HCT116 (cell line): Measurements from ENCODE around the gene CNTFR. TPM values are rescaled to one million over a fixed set of nuclear protein-coding genes. Genes with fewer than 3 reads are reported as not detected.

ENCODE experiments used
- ATAC-seq: fragments of 200-7000 bp; cut with Tn5 transposase; 2 replicates; pipeline ENCODE4 v1.9.1; 2020; ENCODE audit warnings: mild to moderate bottlenecking, moderate library complexity
- BruUV-seq: library from RNA; stranded (reverse); fragments of 400-500 nt; replicated peaks from 2 replicates; lab custom pipeline; 2021; lab: Mats Ljungman, UMichigan
- CTCF ChIA-PET: fragments of 300-600 bp; sonication (Branson Sonifier 250); formaldehyde crosslinking; loops from one replicate; lab custom pipeline; 2021; ENCODE audit warnings: antibody characterized with exemption; lab: Charles Lee
- POLR2A ChIA-PET: fragments of 300-600, 350-600 bp; sonication (Branson Sonifier 250); formaldehyde crosslinking; loops from one replicate; lab custom pipeline; 2021; ENCODE audit warnings: antibody characterized with exemption; lab: Charles Lee
- RAD21 ChIA-PET, 2 experiments: fragments of 300-600 bp; sonication (Branson Sonifier 250); formaldehyde crosslinking; loops; one replicate each; lab custom pipeline; 2023; ENCODE audit warnings: low total read pairs in 2 of 2; ENCODE audit not compliant: uncharacterized antibody in 2 of 2, unreplicated experiment in 2 of 2, low non-redundant PET in 1 of 2; lab: Charles Lee
- DNase-seq: peaks from one replicate; pipeline ENCODE4 v3.0.0-alpha.2; 2010; ENCODE audit warnings: low read depth, low spot score
- H2AFZ ChIP-seq: fragments of 200-600 bp; shearing (Covaris generic), sonication (generic); 2 replicates; pipeline ENCODE4 v1.6.1; 2017; ENCODE audit warnings: low read depth, mixed run types, mixed read lengths, antibody characterized with exemption, low read length; ENCODE audit not compliant: poor library complexity, severe bottlenecking
- H3K27ac ChIP-seq: 2 replicates; pipeline ENCODE4 v1.5.1; 2012; ENCODE audit warnings: low read depth, low read length
- H3K27me3 ChIP-seq: fragments of 200-600 bp; sonication (generic); 2 replicates; pipeline ENCODE4 v1.6.1; 2016; ENCODE audit warnings: mixed run types, low read length, mixed read lengths; ENCODE audit not compliant: insufficient read depth
- H3K36me3 ChIP-seq, 2 experiments: fragments of 200-500 bp in 1 of 2; fragments of 200-600 bp in 1 of 2; sonication (Bioruptor generic) in 1 of 2; sonication (generic) in 1 of 2; 2 replicates each; pipeline versions ENCODE4 v1.5.1 to v1.6.1; 2014 to 2016; ENCODE audit warnings: low read length in 2 of 2, inconsistent platforms in 1 of 2, mixed read lengths in 1 of 2, mixed run types in 1 of 2; ENCODE audit not compliant: insufficient read depth in 2 of 2, control insufficient read depth in 1 of 2
- H3K4me1 ChIP-seq, 2 experiments: fragments of 200-600 bp in 1 of 2; sonication (generic) in 1 of 2; 2 replicates each; pipeline versions ENCODE4 v1.5.1 to v1.6.1; 2012 to 2017; ENCODE audit warnings: low read length in 2 of 2, inconsistent platforms in 1 of 2, mild to moderate bottlenecking in 1 of 2, mixed read lengths in 1 of 2, mixed run types in 1 of 2, moderate library complexity in 1 of 2; ENCODE audit not compliant: insufficient read depth in 2 of 2, control insufficient read depth in 1 of 2
- H3K4me2 ChIP-seq: fragments of 200-600 bp; sonication (generic); 2 replicates; pipeline ENCODE4 v1.6.1; 2017; ENCODE audit warnings: mixed run types, low read length, mixed read lengths
- H3K4me3 ChIP-seq, 2 experiments: fragments of 200-600 bp in 1 of 2; sonication (generic) in 1 of 2; replicated peaks in 1 of 2; 2 replicates each; pipeline ENCODE4 v1.5.1; 2011 to 2016; ENCODE audit warnings: low read length in 2 of 2, control low read depth in 1 of 2, low read depth in 1 of 2, mild to moderate bottlenecking in 1 of 2, mixed read lengths in 1 of 2, mixed run types in 1 of 2
- H3K79me2 ChIP-seq: fragments of 200-600 bp; sonication (generic); 2 replicates; pipeline ENCODE4 v1.6.1; 2017; ENCODE audit warnings: mild to moderate bottlenecking, mixed run types, low read length, moderate library complexity, mixed read lengths; ENCODE audit not compliant: insufficient read depth
- H3K9ac ChIP-seq: fragments of 200-600 bp; sonication (generic); 2 replicates; pipeline ENCODE4 v1.6.1; 2016; ENCODE audit warnings: low read length, mixed read lengths
- H3K9me2 ChIP-seq: fragments of 200-600 bp; sonication (generic), shearing (Covaris generic); 2 replicates; pipeline ENCODE4 v1.6.1; 2017; ENCODE audit warnings: mixed run types, mild to moderate bottlenecking, moderate library complexity; ENCODE audit not compliant: insufficient read depth
- H3K9me3 ChIP-seq, 2 experiments: fragments of 200-500 bp in 1 of 2; fragments of 200-600 bp in 1 of 2; sonication (Bioruptor generic) in 1 of 2; sonication (generic) in 1 of 2; 2 replicates each; pipeline ENCODE4 v1.6.1; 2014 to 2017; ENCODE audit warnings: low read length in 2 of 2, mixed read lengths in 2 of 2, inconsistent platforms in 1 of 2, low read depth in 1 of 2, mild to moderate bottlenecking in 1 of 2, mixed run types in 1 of 2, moderate library complexity in 1 of 2; ENCODE audit not compliant: control insufficient read depth in 1 of 2, insufficient read depth in 1 of 2
- H4K20me1 ChIP-seq: fragments of 200-600 bp; sonication (generic), shearing (Covaris generic); 2 replicates; pipeline ENCODE4 v1.6.1; 2017; ENCODE audit warnings: mixed run types, mild to moderate bottlenecking, moderate library complexity; ENCODE audit not compliant: insufficient read depth
- CBX3 ChIP-seq: IDR thresholded peaks from 2 replicates; pipeline ENCODE4 v1.6.1; 2012; ENCODE audit warnings: low read depth
- CTCF ChIP-seq, 3 experiments: fragments of 200-600 bp in 1 of 3; sonication (generic) in 1 of 3; IDR thresholded peaks in 2 of 3; conservative IDR thresholded peaks in 1 of 3; 2 replicates each; pipeline ENCODE4 v1.5.1; 2012 to 2017; ENCODE audit warnings: low read depth in 2 of 3, low read length in 2 of 3, antibody characterized with exemption in 1 of 3, borderline replicate concordance in 1 of 3, control low read depth in 1 of 3, mild to moderate bottlenecking in 1 of 3, mixed read lengths in 1 of 3, mixed run types in 1 of 3, moderate library complexity in 1 of 3; ENCODE audit not compliant: insufficient read depth in 1 of 3
- FOSL1 ChIP-seq: IDR thresholded peaks from 2 replicates; pipeline ENCODE4 v1.6.1; 2012; ENCODE audit warnings: low read depth
- RAD21 ChIP-seq: IDR thresholded peaks from 2 replicates; pipeline ENCODE4 v1.6.1; 2012; ENCODE audit warnings: low read depth, mild to moderate bottlenecking
- TCF7L2 ChIP-seq: IDR thresholded peaks from 2 replicates; pipeline ENCODE4 v1.7.0; 2011; ENCODE audit warnings: borderline replicate concordance, inconsistent platforms; ENCODE audit not compliant: insufficient read depth, insufficient read length; ENCODE audit errors: extremely low read depth
- intact Hi-C: fragments of 100-400 bp; cut with micrococcal nuclease; formaldehyde crosslinking; loops from 2 replicates; pipeline ENCODE4 v1.10.0; 2022
- total RNA-seq: library from RNA; stranded (reverse); gene quantifications from one replicate; pipeline ENCODE4 v1.2.1, GENCODE V29; 2021; ENCODE audit not compliant: unreplicated experiment
- TF ChIP-seq, protein P1 (sequence below): IDR thresholded peaks from 2 replicates; pipeline ENCODE4 v1.6.1; 2011; ENCODE audit warnings: mild to moderate bottlenecking, low read length, moderate library complexity; ENCODE audit not compliant: insufficient replicate concordance; ENCODE audit errors: extremely low read depth

The CNTFR gene
- total RNA-seq, 1 experiment from 2014 or later, result not detected

GRCh38 chr9:34549407-34549732, 40.2 kb downstream of the CNTFR start:
- no peaks in the 10 kb centered on the region for H3K9me3 ChIP-seq
- POLR2A ChIA-PET, result no interaction called here
- no peaks in the 10 kb centered on the region for H3K36me3 ChIP-seq
- ATAC-seq, result no peak
- H3K4me2 ChIP-seq, result no peak overlapping the region
- H3K27me3 ChIP-seq, result no peaks in the 10 kb centered on the region
- CTCF ChIA-PET, result interaction anchor here (1.3 kb wide), 1 partner anchor 42 kb away, joined by 3 read pairs; no protein-coding TSS in a partner anchor
- no peaks in the 10 kb centered on the region for H4K20me1 ChIP-seq
- H3K27ac ChIP-seq, result no peak overlapping the region
- no peak overlapping the region for H2AFZ ChIP-seq
- intact Hi-C loops, result loop anchor here (2.0 to 5.0 kb wide), 2 partner anchors 53 to 217 kb away; no protein-coding TSS in a partner anchor
- TF ChIP-seq TCF7L2 (no peak), CTCF (IDR thresholded peaks at IDR 0.05 in 2 of 3, conservative IDR thresholded peaks at IDR 0.05 in 1 of 3; ENCODE audit: borderline replicate concordance in 1 of 3, insufficient read depth in 1 of 3, low read depth in 2 of 3, low read length in 2 of 3) (no peak)
- TF ChIP-seq, all 23 proteins: peak for 0
- no TSS peak for BruUV-seq
- no peak overlapping the region for H3K4me3 ChIP-seq
- no peak for DNase-seq
- H3K9ac ChIP-seq, result no peak overlapping the region
- RAD21 ChIA-PET, result no interaction called here
- no peaks in the 10 kb centered on the region for H3K79me2 ChIP-seq
- peaks cover 0 to 4% of the 10 kb centered on the region in 2 experiments; a peak in 2 of 4 replicates for H3K4me1 ChIP-seq
- no peaks in the 10 kb centered on the region for H3K9me2 ChIP-seq

- H3K9ac ChIP-seq, result no peak overlapping the region
- intact Hi-C loops, result loop anchor here (1.0 to 5.0 kb wide), 5 partner anchors 43 to 216 kb away; no protein-coding TSS in a partner anchor
- TF ChIP-seq CBX3, result no peak
- peak; percentile 92 to 93 (median 93) for TF ChIP-seq CTCF (IDR thresholded peaks at IDR 0.05 in 2 of 3, conservative IDR thresholded peaks at IDR 0.05 in 1 of 3; ENCODE audit: borderline replicate concordance in 1 of 3, insufficient read depth in 1 of 3, low read depth in 2 of 3, low read length in 2 of 3)
- no peak for TF ChIP-seq FOSL1
- TF ChIP-seq, protein P1, sequence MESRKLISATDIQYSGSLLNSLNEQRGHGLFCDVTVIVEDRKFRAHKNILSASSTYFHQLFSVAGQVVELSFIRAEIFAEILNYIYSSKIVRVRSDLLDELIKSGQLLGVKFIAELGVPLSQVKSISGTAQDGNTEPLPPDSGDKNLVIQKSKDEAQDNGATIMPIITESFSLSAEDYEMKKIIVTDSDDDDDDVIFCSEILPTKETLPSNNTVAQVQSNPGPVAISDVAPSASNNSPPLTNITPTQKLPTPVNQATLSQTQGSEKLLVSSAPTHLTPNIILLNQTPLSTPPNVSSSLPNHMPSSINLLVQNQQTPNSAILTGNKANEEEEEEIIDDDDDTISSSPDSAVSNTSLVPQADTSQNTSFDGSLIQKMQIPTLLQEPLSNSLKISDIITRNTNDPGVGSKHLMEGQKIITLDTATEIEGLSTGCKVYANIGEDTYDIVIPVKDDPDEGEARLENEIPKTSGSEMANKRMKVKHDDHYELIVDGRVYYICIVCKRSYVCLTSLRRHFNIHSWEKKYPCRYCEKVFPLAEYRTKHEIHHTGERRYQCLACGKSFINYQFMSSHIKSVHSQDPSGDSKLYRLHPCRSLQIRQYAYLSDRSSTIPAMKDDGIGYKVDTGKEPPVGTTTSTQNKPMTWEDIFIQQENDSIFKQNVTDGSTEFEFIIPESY, result no peak
- peak; percentile 92 for TF ChIP-seq RAD21
- ChIA-PET POLR2A (no interaction called here), RAD21 (interaction anchor here (0.7 to 1.4 kb wide), 4 partner anchors 44 to 145 kb away, joined by 4 to 8 read pairs (median 5); no protein-coding TSS in a partner anchor), CTCF (interaction anchor here (0.6 to 2.8 kb wide), 12 partner anchors 25 to 169 kb away, joined by 3 to 47 read pairs (median 6); partner anchors contain the start of genes DNAI1 and FAM219A)
- H3K79me2 ChIP-seq, result no peaks in the 10 kb centered on the region
- H3K4me2 ChIP-seq, result peak overlapping the region; percentile 14; the same call in 1 of the 2 replicates
- no peak overlapping the region for H3K27ac ChIP-seq
- no peaks in the 10 kb centered on the region for H3K9me2 ChIP-seq
- ATAC-seq (peak; percentile 92), DNase-seq (peak; percentile 23)
- H4K20me1 ChIP-seq, result no peaks in the 10 kb centered on the region
- peaks cover 0 to 4% of the 10 kb centered on the region in 2 experiments; a peak in 2 of 4 replicates for H3K4me1 ChIP-seq
- no TSS peak for BruUV-seq
- peak overlapping the region; percentile 71 for H2AFZ ChIP-seq
- no peak overlapping the region for H3K4me3 ChIP-seq
- no peaks in the 10 kb centered on the region for H3K36me3 ChIP-seq
- H3K9me3 ChIP-seq, result no peaks in the 10 kb centered on the region
- no peaks in the 10 kb centered on the region for H3K27me3 ChIP-seq
Measured at GRCh38 chr9:34547960-34548611, 41.4 kb downstream of the CNTFR start.
